Measurements from ENCODE around the gene CCNK. TPM values are rescaled to one million over a fixed set of nuclear protein-coding genes. Genes with fewer than 3 reads are reported as not detected.

Gene CCNK
- polyA plus RNA-seq, 4 donors: 45.8 to 57.0 (median 50.4) TPM

DNA sequence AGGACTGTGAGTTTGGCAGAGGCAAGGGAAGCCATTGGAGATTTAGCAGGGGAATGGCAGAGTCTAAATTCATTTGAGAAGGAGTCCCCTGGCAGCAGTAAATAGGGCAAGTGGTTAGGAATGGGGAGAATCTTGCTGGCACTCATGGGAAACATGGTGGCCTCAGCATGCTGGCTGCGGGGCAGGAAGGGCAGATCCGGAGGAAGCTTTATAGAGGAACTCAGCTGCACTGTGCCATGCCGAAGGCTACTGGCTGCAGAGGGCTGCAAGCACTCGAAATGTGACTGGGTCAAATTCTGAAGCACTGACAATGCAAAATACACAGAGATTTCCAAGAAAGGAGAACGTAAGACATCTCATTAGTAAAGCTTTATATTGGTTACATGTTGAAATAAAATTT is 23.9 kb downstream of the CCNK start:
- DNase-seq (ENCODE audit: low read depth in 4 of 4, low spot score in 3 of 4): no peak

DNA sequence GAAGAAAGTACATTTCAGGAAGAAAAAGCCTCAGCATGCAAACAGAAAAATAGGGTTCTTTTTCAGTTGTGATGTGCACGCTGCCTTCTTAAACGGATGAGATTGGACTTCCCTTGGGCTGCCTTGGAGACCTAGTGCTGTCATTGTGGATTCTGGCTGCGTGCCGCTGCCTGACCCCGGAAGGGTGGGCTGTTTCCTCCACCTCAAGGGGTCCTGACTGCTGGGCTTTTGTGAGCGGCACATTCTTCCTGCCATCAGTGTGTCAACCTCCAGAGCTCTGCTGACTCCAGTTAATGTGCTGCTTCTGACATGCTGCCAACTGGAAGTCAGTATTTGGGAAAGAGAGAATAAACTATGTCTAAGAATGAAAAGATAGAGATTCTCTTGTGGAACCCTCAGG is 25.1 kb downstream of the CCNK start:
- DNase-seq (ENCODE audit: low read depth in 4 of 4, low spot score in 3 of 4): no peak

DNA sequence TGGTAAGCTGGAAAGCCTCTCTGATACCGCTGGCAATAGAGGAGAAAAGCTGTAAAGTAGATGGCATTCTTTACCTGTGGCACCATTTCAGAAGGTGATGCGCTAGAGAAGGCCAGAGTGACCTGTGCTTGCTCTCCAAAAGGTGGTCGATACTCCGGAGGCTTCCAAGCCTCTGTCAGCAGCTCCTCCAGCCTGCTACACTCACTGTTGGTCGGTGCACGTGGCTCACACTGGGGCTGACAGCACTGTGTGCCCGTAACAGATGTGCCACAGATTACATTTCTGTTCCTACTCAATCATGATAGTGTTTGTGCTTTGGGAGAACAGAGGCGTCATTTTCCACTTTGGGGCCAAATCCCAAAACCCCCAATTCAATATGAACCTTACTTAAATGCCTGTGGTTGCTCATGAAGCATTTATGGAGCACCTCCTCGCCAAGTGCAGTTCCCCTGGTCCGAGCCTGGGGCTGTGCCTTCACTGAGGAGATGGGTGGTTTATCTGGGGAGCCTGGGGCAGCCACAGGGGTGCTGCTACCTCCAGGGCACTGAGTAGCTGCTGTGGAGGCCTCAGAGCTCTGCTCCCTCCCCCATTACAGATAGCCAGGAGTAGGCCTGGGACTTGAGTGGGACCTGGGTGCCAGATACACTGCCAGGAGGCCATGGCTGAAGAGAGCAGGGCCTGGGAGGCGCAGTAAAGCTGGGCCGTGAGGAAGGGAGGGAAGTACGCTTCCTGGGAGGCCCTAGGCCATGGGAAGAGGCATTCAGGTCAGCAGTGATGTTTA is 26.8 kb downstream of the CCNK start:
- no peak for DNase-seq (ENCODE audit: low read depth in 4 of 4, low spot score in 3 of 4)

DNA sequence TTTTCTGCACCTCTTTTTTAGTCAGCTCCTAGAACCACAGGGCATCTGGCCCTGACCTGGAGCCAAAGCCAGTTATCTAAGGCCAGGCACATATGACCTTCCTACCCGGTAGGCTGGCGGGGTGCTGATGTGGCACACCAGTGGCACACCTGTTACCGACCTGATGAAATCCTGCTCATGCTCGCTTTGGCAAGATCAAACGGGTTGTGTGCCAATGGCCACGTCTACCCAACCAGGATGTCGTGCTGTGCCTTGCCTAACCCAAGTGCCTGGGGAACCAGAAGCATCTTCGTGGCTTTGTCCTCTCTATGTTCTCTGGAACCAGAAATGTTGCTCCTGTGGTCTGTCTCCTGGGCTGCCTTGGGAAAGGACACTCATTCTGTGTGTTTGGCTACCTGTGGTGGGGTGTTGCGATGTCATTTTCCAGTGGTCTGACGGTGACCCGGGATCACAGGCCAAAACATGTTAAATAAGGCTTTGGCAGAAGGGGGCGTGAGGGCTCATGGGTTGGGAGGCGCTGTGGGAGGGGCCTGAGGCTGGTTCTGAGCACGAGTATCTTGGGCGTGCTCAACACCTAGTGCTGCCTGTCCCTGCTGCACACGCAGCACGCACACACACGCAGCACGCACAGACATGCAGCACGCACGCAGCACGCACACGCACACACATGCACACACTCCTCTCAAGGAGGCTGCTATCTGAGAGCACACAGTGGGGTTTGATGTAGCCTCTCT is 27.9 kb downstream of the CCNK start:
- no peak for DNase-seq (ENCODE audit: low read depth in 4 of 4, low spot score in 3 of 4)

DNA sequence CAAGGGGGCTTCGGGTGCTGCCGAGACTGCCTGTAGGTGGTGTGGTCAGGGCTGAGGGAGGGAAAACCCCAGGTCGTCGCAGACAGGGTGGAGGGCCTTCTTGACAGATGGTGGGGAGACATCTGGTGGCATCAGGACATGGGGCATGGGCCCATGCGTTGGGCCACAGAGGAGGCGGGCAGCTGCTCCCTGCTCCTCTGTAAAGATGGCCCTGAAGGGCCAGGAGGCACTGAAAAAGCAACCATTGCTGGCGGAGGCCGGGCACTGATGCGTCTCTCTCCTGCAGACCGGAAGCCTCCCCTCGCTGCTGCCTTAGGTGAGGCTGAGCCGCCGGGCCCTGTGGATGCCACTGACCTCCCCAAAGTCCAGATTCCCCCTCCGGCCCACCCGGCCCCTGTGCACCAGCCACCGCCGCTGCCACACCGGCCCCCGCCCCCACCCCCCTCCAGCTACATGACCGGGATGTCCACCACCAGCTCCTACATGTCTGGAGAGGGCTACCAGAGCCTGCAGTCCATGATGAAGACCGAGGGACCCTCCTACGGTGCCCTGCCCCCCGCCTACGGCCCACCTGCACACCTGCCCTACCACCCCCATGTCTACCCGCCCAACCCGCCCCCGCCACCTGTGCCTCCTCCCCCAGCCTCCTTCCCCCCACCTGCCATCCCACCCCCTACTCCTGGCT is 28.8 kb downstream of the CCNK start:
- DNase-seq (ENCODE audit: low read depth in 4 of 4, low spot score in 3 of 4): no peak

DNA sequence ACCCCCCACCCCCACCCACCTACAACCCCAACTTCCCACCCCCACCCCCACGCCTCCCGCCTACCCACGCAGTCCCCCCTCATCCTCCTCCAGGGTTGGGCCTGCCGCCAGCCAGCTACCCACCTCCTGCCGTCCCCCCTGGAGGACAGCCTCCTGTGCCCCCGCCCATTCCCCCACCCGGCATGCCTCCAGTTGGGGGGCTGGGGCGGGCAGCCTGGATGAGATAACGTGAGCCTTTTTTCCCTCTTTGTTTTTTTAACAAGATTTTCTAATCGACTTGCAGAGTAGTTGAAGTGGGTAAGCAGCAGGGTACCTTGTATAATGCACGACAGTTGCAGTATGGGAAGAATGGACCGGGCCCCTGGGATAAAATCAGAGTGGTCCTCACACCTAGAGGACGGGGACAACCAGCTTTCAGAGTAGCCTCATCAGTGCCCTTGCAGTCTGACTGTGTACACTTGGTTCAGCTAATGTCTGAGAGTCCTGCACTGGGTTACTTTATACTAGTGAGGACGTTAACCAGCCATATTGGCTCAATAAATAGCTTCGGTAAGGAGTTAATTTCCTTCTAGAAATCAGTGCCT is 29.4 kb downstream of the CCNK start:
- DNase-seq (ENCODE audit: low read depth in 4 of 4, low spot score in 3 of 4): no peak

DNA sequence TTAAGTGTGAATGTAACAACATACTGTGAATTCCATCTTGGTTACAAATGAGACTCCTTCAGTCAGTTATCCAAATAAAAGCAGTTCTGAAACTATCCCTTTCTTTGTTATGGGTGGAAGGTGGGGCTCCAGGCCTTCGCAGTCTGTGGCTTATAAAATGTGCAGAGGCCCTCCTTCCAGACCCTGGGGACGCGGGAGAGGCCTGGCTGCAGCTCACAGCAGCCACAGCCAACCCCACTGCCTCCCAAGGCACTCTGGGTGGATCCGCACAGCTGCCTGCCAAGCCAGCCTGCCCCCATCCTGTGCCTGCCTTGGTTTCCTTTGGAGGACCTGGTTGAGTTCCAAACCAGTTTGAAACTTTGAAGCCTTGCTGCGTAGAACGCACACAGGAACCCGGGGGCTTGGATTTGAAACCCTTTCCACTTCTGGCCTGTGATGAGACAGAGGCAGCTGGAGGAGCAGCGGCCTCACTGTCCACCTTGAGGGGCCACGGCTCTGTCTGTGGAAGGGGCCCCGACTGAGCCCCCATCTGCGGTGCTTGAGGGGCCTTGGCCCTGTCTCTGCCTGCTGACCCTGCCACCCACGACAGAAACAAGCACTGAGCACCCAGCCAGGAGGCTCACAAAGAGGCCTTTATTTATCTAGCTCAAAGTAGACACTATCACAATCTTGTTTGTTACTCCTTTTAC is 30.4 kb downstream of the CCNK start:
- no peak for DNase-seq (ENCODE audit: low read depth in 4 of 4, low spot score in 3 of 4)

DNA sequence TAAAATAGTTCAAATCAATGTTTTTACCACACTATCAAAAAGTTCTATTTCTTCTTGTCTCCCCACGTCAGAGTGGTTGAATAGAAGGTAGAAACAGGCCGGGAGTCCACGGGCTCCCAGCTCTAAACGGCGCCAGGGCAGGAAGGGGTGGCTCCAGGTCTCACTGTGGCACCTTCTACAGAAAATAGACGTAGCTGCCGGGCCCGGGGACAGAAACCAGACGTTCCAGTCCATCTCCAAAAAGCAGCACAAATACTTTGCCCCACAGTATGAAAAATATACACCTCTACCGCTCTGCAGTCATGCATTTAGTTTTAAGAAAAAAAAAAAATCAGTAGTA is 30.9 kb downstream of the CCNK start:
- DNase-seq (ENCODE audit: low read depth in 4 of 4, low spot score in 3 of 4): no peak

DNA sequence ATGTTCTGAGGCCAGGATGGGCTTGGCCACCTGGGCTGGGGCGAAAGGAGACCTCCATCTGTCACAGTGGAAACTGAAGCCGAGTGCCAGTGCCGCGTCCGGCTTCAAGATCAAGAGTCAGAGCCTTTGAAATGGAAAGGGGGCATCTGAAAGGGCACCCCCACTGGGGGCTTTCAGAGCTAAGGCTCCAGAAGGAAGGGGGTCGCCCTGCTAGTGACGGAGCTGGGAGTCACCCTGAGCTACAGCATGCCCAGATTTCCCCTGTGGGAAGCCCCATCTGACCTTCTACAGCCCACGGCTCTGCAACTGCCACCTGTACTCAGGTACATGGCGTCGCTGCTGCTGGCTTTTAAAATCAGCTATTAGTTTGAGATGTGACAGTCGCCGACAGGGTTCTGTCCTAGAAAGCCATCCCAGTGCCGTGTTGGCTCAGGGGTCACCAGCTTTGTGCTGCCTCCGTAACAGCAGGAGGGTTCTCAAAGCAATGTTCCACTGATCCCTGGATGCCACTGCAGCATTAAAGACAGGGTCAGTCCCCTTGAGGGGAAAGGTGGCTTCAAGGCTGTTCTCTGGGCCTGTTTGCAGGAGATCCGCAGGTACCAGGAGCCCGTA is 31.5 kb downstream of the CCNK start:
- DNase-seq (ENCODE audit: low read depth in 4 of 4, low spot score in 3 of 4): no peak

DNA sequence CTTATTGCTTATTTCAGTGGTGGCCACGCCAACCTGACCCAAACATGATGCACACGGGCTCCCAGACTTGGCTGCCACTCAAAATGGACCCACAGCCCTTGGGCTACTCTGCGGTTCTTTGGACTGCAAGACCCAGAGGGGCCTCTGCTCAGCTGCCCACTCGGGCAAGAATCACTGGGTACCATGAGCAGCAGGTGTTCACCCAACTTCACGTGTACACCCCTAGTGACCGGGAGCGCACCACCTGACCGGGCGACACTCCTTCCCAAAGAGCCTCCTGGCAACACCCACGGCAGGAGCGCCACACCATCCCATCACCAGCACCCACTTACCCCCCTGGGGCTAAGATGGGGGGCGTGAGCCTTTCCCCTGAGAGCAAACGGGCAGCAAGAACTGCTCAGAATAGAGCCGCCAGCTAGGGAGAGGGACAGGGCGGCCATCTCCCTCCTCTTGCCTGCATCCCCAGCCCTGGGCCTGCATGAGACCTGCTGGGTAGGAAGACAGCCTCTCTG is 32.0 kb downstream of the CCNK start:
- no peak for DNase-seq (ENCODE audit: low read depth in 4 of 4, low spot score in 3 of 4)

DNA sequence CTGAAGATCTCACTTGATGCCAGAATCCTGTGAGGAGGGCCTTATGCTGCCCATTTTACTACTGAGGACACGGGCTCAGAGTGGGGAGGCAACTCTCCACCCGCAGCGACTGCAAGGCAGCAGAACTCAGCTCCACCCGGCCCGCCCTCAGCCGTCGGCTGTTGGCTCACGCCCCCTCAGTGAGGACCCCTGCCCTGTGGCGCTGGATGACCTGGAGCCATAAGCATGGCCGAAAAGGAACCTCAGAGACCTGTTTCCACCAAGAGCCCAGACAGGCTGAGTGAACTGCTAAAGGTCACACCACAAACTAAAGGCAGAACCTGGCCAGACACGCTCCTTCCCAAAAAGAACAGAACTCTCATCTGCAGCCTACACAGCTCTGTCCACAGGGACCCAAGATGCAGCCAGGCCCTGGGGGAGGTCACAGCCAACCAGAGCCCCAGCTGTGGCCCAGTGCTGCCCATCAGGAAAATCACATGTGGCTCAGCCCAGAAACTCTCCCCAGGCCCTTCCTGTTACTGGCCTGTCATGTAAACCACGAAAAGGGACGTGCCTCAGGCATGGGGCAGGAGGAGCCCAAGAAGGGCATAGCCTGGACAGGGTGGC is 32.8 kb downstream of the CCNK start:
- no peak for DNase-seq (ENCODE audit: low read depth in 4 of 4, low spot score in 3 of 4)

DNA sequence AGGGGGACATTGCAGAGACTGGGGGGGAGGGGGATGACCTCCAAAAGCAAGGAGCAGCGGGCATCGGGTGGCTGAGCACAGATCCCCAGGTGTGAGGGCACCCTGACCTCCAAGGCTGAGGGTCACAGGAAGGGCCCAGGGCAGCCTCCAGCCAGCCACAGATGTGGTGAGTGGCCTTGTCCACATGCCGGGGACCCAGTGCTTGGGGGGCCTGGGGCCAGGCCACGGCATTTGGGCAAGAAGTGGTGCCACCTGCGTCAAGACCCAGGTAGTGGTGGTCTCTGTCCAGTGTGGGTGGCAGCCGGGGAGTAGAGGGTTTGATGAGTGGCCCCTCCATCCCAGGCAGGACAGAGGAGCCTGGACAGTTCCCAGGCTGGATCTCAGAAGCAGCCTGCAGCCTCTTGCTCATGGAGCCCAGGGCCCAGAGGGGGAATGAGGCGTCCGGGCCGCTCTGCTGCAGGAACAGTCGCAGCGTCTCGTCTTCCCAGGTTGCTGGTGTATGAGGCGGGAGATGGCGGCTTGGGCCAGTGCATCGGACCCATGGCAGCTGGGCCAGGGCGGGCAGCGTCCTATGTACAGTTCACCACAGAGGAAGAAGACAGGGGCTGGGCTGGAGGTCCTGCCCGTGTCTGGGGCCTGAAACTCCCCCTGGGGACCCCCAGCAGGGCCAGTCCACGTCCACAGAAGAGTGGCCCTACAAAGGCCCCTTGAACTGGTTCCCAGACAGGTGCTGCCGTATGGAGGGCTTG is 33.5 kb downstream of the CCNK start:
- DNase-seq (ENCODE audit: low read depth in 4 of 4, low spot score in 3 of 4): no peak

DNA sequence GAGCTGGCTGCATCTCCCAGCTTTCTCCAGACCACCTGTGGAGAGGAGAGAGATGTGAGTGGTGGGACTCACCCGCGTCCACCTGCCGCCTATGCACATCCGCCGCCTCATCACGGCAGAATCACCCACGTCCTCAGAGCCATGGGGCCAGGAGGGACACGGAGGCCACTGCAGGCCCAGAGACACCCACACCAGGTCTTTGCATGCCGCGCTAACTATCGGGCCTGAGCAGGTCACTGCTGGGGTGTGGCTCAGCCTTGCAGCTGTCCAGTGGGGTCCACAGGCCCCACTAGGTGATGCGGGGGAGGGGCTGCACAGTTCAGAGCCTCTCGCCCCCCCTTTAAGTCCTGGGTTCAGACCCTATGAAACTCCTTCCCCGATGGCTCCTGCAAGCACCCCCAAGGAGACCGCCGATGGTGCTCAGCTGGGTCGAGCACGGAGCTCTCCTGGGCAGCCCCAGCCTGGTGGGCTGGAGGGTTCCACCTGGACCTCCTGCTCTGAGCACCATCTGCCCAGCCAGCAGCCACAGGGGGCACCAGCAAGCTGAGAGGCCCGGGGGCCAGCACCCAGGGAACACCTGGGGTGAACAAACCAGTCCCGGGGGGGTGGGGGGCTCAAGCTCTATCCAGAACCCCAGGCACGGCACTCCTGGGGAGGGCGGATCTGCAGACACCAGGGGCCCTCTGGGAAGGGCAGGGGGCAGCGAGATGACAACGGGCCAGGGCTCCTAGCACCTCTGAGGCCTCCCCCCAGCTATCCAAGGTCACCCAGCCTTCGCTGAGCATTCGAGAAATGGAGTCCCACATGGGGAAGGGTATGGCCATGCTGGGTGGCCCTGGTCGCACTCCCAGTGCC is 34.3 kb downstream of the CCNK start:
- DNase-seq (ENCODE audit: low read depth in 4 of 4, low spot score in 3 of 4): no peak

DNA sequence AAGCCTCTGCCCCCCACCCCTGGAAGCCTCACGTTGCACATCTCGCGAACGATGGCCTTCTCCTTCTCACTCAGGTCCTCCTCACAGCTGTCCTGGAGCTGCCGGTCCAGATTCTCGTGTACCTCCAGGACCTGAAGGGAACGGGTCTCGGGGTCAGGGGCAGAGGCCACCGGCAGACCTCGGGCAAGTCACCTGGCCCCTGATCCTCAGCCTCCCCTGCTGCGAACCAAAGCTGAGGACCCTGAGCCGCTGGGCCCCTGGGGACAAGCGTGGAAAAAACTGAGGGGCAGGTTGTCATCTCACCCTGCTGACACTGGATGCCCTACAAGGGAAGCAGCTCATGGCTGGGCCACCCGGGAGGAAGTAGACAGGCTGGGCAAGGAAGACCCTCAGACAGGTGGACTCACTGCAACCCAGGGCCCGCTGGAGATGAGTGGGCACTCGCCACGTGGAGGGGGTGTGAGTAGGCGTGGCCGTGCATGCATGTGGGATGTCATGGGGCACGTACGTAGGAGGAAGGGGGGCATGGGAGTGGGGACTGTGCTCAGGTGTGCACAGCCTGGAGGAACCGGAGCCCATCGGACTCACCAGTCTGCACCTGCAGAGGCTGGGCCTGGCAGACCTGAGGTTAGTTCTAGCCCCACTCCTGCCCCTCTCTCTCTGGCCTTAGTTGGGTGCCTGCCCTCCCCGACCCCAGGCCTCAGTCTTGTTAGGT is 35.1 kb downstream of the CCNK start:
- no peak for DNase-seq (ENCODE audit: low read depth in 4 of 4, low spot score in 3 of 4)

DNA sequence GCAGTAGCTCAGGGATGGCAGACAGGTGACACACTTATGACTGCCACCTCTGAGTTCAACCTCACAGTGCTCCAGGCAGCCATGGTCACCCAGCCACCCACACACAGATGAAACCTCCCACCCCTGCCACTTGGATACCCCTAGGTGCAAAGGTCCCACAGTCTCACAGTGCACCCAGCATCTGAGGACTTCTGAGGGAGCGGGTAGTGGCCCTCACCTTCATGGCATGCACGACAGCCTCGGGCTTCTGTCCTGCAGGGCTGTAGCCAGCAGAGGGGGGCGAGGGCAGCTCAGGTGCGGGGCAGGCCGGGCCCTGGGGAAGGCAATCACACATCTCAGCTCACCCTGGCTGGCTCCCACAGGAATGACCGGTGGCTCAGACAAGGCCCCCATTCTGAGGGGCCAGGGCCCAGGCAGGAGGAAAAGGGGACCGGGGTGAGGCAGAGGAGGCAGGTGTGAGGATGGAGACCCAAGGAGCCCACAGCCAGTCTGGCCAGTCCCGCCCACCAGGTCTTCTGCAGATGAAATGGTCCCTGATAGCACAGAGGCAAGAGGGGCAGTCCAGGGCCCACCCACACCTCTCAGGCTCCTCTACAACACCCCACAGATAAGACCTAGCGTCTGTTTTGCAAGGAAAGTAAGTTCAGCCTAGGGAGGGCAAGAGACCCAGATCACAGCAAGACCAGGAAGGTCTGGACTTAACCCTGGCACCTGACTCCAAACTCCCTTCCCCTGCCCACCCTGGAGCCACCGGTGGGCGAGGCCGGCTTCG is 35.8 kb downstream of the CCNK start:
- DNase-seq (ENCODE audit: low read depth in 4 of 4, low spot score in 3 of 4): no peak

DNA sequence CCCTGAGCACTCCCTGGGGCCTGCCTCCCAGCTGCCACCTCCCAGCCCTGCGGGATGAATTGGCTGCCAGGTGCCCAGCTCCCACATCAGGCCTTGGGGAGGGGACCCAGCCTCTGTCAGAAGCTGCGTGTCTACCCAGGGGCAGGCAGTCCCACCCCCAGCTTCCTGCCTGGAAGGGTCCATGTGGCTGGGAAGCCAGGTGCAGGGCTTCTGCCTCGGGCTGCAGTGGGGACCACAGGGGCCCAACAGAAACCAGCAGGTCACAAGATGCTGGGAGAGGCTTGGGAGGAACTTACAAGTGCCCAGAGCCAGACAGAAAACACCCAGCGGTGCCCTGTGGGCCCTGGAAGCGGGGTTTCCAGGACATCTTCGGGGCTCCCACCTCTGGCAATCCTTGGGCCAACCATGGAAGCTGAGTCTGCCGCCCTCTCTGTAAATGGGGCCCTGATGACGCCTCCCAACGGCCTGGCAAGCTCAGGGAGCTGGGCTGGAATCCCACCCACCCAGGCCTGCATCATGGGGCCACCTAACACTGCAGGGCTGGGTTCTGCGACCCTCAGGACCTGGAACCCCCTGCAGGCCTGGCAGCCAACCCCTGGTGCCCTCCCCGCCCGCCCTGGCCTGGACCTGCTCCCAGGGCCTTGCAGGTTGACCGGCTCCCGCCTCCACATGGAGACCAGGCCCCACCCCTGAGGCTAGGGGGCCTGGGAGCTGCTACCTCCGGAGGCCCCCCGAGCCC is 36.6 kb downstream of the CCNK start:
- DNase-seq (ENCODE audit: low read depth in 4 of 4, low spot score in 3 of 4): no peak
